Kidney epithelial cell (primary cell): ENCODE data around the gene CERT1. TPM values are rescaled to one million over a fixed set of nuclear protein-coding genes. Genes with fewer than 3 reads are reported as not detected.

Experiments used
- DNase-seq: peaks from one replicate; pipeline ENCODE4 v3.0.0-alpha.2; 2010; ENCODE audit warnings: low read depth
- H3K27me3 ChIP-seq: 2 replicates; pipeline ENCODE4 v1.6.0; 2011; ENCODE audit warnings: low read length; ENCODE audit not compliant: control insufficient read depth, insufficient read depth
- H3K36me3 ChIP-seq: 2 replicates; pipeline ENCODE4 v1.5.1; 2011; ENCODE audit warnings: low read length; ENCODE audit not compliant: control insufficient read depth, insufficient read depth
- H3K4me3 ChIP-seq: 2 replicates; pipeline ENCODE4 v1.5.1; 2011; ENCODE audit warnings: low read depth, mild to moderate bottlenecking, control low read depth, low read length
- CTCF ChIP-seq: IDR thresholded peaks from 2 replicates; pipeline ENCODE4 v1.5.1; 2011; ENCODE audit warnings: mild to moderate bottlenecking, moderate library complexity, low read length, control low read depth, inconsistent platforms; ENCODE audit not compliant: insufficient read depth, poor library complexity, severe bottlenecking
- total RNA-seq: library from RNA; depleted of rRNA; stranded (reverse); fragments of >200 nt; gene quantifications from 2 replicates; pipeline ENCODE4 v1.2.3, GENCODE V29; 2015

Gene CERT1
- total RNA-seq, 1 donor from 2014 or later: 20.3 TPM

GRCh38 chr5:75526070-75526469 lies 14.6 kb upstream of the CERT1 start:
- H3K36me3 ChIP-seq: no peaks in the 10 kb centered on the region
- no peak for DNase-seq
- H3K4me3 ChIP-seq: no peak overlapping the region
- no peaks in the 10 kb centered on the region for H3K27me3 ChIP-seq
- no peak for TF ChIP-seq CTCF

GRCh38 chr5:75525344-75525743 lies 13.9 kb upstream of the CERT1 start:
- Histone ChIP-seq H3K36me3 (no peaks in the 10 kb centered on the region), H3K4me3 (no peak overlapping the region), H3K27me3 (no peaks in the 10 kb centered on the region)
- no peak for TF ChIP-seq CTCF
- DNase-seq: no peak

- TF ChIP-seq CTCF: no peak
- Histone ChIP-seq H3K4me3 (no peak overlapping the region), H3K27me3 (no peaks in the 10 kb centered on the region), H3K36me3 (no peaks in the 10 kb centered on the region)
- DNase-seq: no peak
Measured at GRCh38 chr5:75524591-75524990, 13.2 kb upstream of the CERT1 start.

GRCh38 chr5:75524071-75524470 lies 12.6 kb upstream of the CERT1 start:
- no peaks in the 10 kb centered on the region for H3K27me3 ChIP-seq
- no peak overlapping the region for H3K4me3 ChIP-seq
- DNase-seq: no peak
- no peaks in the 10 kb centered on the region for H3K36me3 ChIP-seq
- TF ChIP-seq CTCF: no peak

GRCh38 chr5:75523275-75523674 lies 11.8 kb upstream of the CERT1 start:
- Histone ChIP-seq H3K4me3 (no peak overlapping the region), H3K36me3 (no peaks in the 10 kb centered on the region), H3K27me3 (no peaks in the 10 kb centered on the region)
- TF ChIP-seq CTCF: no peak
- no peak for DNase-seq

GRCh38 chr5:75522542-75522941 lies 11.1 kb upstream of the CERT1 start:
- H3K36me3 ChIP-seq: no peaks in the 10 kb centered on the region
- no peak for TF ChIP-seq CTCF
- no peak for DNase-seq
- H3K27me3 ChIP-seq: no peaks in the 10 kb centered on the region
- no peak overlapping the region for H3K4me3 ChIP-seq
